Endothelial cell of umbilical vein (primary cell): ENCODE data around the gene KLHL26. TPM values are rescaled to one million over a fixed set of nuclear protein-coding genes. Genes with fewer than 3 reads are reported as not detected.

Experiments
- BruUV-seq: library from RNA; stranded (reverse); fragments of 400-500 nt; replicated peaks from 2 replicates; lab custom pipeline; 2021; lab: Mats Ljungman, UMichigan
- CTCF ChIA-PET: fragments of 300-600, 350-600 bp; sonication (Branson Sonifier 250); formaldehyde crosslinking; loops from one replicate; lab custom pipeline; 2021; ENCODE audit warnings: antibody characterized with exemption, inconsistent platforms; lab: Charles Lee
- POLR2A ChIA-PET: fragments of 300-600, 350-600 bp; sonication (Branson Sonifier 250); formaldehyde crosslinking; loops from one replicate; lab custom pipeline; 2021; ENCODE audit warnings: antibody characterized with exemption, inconsistent platforms; lab: Charles Lee
- DNase-seq: peaks from one replicate; pipeline ENCODE4 v3.0.0-alpha.2; 2011; ENCODE audit warnings: low read depth, low spot score
- FAIRE-seq: peaks from 2 replicates; lab custom pipeline; 2011; peaks lifted over from hg19 to GRCh38; lab: Jason Lieb, UNC
- H2AFZ ChIP-seq: 2 replicates; pipeline ENCODE4 v1.6.0; 2012; ENCODE audit warnings: low read depth, low read length, control low read depth, inconsistent platforms
- H3K27ac ChIP-seq: 2 replicates; pipeline ENCODE4 v1.5.1; 2011; ENCODE audit warnings: low read depth, mild to moderate bottlenecking, control low read depth, low read length, moderate library complexity; ENCODE audit not compliant: insufficient read depth
- H3K27me3 ChIP-seq, 2 experiments: 2 replicates each; pipeline versions ENCODE4 v1.6.0 to v1.6.1; 2011; ENCODE audit warnings: low read length in 2 of 2, mixed read lengths in 1 of 2; ENCODE audit not compliant: control insufficient read depth in 2 of 2, insufficient read depth in 2 of 2
- H3K36me3 ChIP-seq, 2 experiments: 2 replicates in 1 of 2; 3 replicates in 1 of 2; pipeline ENCODE4 v1.5.1; 2011; ENCODE audit warnings: low read length in 2 of 2, mild to moderate bottlenecking in 1 of 2, moderate library complexity in 1 of 2; ENCODE audit not compliant: control insufficient read depth in 2 of 2, insufficient read depth in 2 of 2; ENCODE audit errors: extremely low read depth in 1 of 2
- H3K4me1 ChIP-seq: 3 replicates; pipeline ENCODE4 v1.5.1; 2011; ENCODE audit warnings: mild to moderate bottlenecking, low read length; ENCODE audit not compliant: control insufficient read depth, insufficient read depth; ENCODE audit errors: extremely low read depth
- H3K4me2 ChIP-seq: 2 replicates; pipeline ENCODE4 v1.6.1; 2011; ENCODE audit warnings: low read length, control low read depth, mixed read lengths; ENCODE audit not compliant: insufficient read depth
- H3K4me3 ChIP-seq, 3 experiments: fragments of 200-600 bp in 1 of 3; sonication (generic), shearing (Covaris generic) in 1 of 3; replicated peaks in 1 of 3; 2 replicates each; pipeline ENCODE4 v1.5.1; 2011 to 2016; ENCODE audit warnings: control low read depth in 3 of 3, low read length in 3 of 3, mild to moderate bottlenecking in 2 of 3, inconsistent platforms in 1 of 3, low read depth in 1 of 3, moderate library complexity in 1 of 3; ENCODE audit not compliant: insufficient read depth in 1 of 3
- H3K79me2 ChIP-seq: 2 replicates; pipeline ENCODE4 v1.6.0; 2012; ENCODE audit warnings: low read length, inconsistent platforms; ENCODE audit not compliant: control insufficient read depth, insufficient read depth
- H3K9ac ChIP-seq: replicated peaks from 2 replicates; pipeline ENCODE3; 2011; ENCODE audit warnings: low read length, control low read depth; ENCODE audit not compliant: insufficient read depth; ENCODE audit errors: extremely low read depth
- H3K9me1 ChIP-seq: replicated peaks from 3 replicates; pipeline ENCODE4 v1.6.0; 2011; ENCODE audit warnings: mild to moderate bottlenecking, low read length; ENCODE audit not compliant: control insufficient read depth, insufficient read depth; ENCODE audit errors: extremely low read depth
- H3K9me3 ChIP-seq: replicated peaks from 2 replicates; pipeline ENCODE4 v1.5.1; 2012; ENCODE audit warnings: low read length, inconsistent platforms; ENCODE audit not compliant: control insufficient read depth, insufficient read depth
- H4K20me1 ChIP-seq: replicated peaks from 2 replicates; pipeline ENCODE3; 2011; ENCODE audit warnings: mild to moderate bottlenecking, low read length; ENCODE audit not compliant: control insufficient read depth, insufficient read depth; ENCODE audit errors: extremely low read depth
- EZH2 ChIP-seq: IDR thresholded peaks from 2 replicates; pipeline ENCODE4 v1.6.1; 2012; ENCODE audit warnings: borderline replicate concordance, low read depth, mild to moderate bottlenecking, moderate library complexity, low read length, inconsistent platforms; ENCODE audit not compliant: severe bottlenecking
- FOS ChIP-seq: IDR thresholded peaks from 2 replicates; pipeline ENCODE4 v1.6.1; 2011; ENCODE audit warnings: mild to moderate bottlenecking, low read length, moderate library complexity, borderline replicate concordance; ENCODE audit not compliant: insufficient read depth
- JUN ChIP-seq: IDR thresholded peaks from 2 replicates; pipeline ENCODE4 v1.6.1; 2011; ENCODE audit warnings: borderline replicate concordance, low read depth; ENCODE audit not compliant: insufficient read length, insufficient read depth
- MAX ChIP-seq: IDR thresholded peaks from 2 replicates; pipeline ENCODE4 v1.6.1; 2011; ENCODE audit not compliant: insufficient read depth, insufficient read length
- MYC ChIP-seq: IDR thresholded peaks from one replicate; pipeline ENCODE4 v1.6.1; 2011; ENCODE audit warnings: mild to moderate bottlenecking, low read depth, low read length
- POLR2A ChIP-seq: IDR thresholded peaks from 2 replicates; pipeline ENCODE4 v1.6.1; 2012; ENCODE audit warnings: low read depth, mild to moderate bottlenecking, control low read depth, low read length
- dilution Hi-C: fragments of 300-500 bp; cut with MboI; formaldehyde crosslinking; loops from one replicate; pipeline ENCODE4 v1.15.0; 2019; ENCODE audit warnings: low sequenced_read_pairs; ENCODE audit not compliant: extremely low pct_ligation_motif_present
- intact Hi-C: fragments of 100-400 bp; cut with micrococcal nuclease; formaldehyde crosslinking; loops from one replicate; pipeline ENCODE4 v1.10.0; 2022
- polyA plus RNA-seq, 4 experiments: library from polyadenylated mRNA; depleted of rRNA in 3 of 4; stranded (reverse) in 3 of 4; unstranded in 1 of 4; fragments of >200 nt; gene quantifications; 2 replicates each; pipeline versions ENCODE4 v1.2.1 to v1.2.3, GENCODE V29; 2011 to 2012; ENCODE audit warnings: missing spikeins in 1 of 4
- total RNA-seq: library from RNA; stranded (reverse); gene quantifications from 2 replicates; pipeline ENCODE4 v1.2.3, GENCODE V29; 2021

KLHL26 gene
- total and polyA plus RNA-seq, 2 donors (not counting 3 experiments of a cell fraction or from before 2014, with no cell fraction given), result 2.4 to 6.2 TPM

- no peaks in the 10 kb centered on the region for H3K4me1 ChIP-seq
- H4K20me1 ChIP-seq, result no peaks in the 10 kb centered on the region
- no peak overlapping the region for H3K9ac ChIP-seq
- H3K9me3 ChIP-seq, result no peaks in the 10 kb centered on the region
- POLR2A ChIA-PET, result interaction anchor here (0.5 kb wide), 1 partner anchor 172 kb away, joined by 3 read pairs; no protein-coding TSS in a partner anchor
- no peak for FAIRE-seq
- no peak for TF ChIP-seq MYC
- TF ChIP-seq MAX, result no peak
- TF ChIP-seq POLR2A, result no peak
- TF ChIP-seq FOS, result no peak
- H3K27ac ChIP-seq, result no peak overlapping the region
- no peaks in the 10 kb centered on the region for H3K27me3 ChIP-seq
- H3K4me2 ChIP-seq, result no peak overlapping the region
- CTCF ChIA-PET, result interaction anchor here (0.9 to 1.2 kb wide), 2 partner anchors 11 to 43 kb away, joined by 3 to 4 read pairs; no protein-coding TSS in a partner anchor
- no peak overlapping the region for H2AFZ ChIP-seq
- no peaks in the 10 kb centered on the region for H3K79me2 ChIP-seq
- no peaks in the 10 kb centered on the region for H3K36me3 ChIP-seq
- H3K4me3 ChIP-seq, result no peak overlapping the region
- no peaks in the 10 kb centered on the region for H3K9me1 ChIP-seq
- no TSS peak for BruUV-seq
- dilution Hi-C loops, result no loop called here
- intact Hi-C loops, result no loop called here
- no peak for DNase-seq
These were observed 7.4 kb upstream of the KLHL26 start for GRCh38 chr19:18629166-18630088.

GRCh38 chr19:18633321-18633720 is 3.5 kb upstream of the KLHL26 start:
- CTCF ChIA-PET, result no interaction called here
- dilution Hi-C loops, result no loop called here

More at GRCh38 chr19:18633321-18633720, 3.5 kb upstream of the KLHL26 start:
- no peak for TF ChIP-seq EZH2
- no peak for TF ChIP-seq JUN
- intact Hi-C loops, result no loop called here
- H3K79me2 ChIP-seq, result no peaks in the 10 kb centered on the region
- H3K4me1 ChIP-seq, result peaks cover 4% of the 10 kb centered on the region
- no peak overlapping the region for H3K4me3 ChIP-seq
- no TSS peak for BruUV-seq
- H3K27ac ChIP-seq, result no peak overlapping the region
- POLR2A ChIA-PET, result no interaction called here
- no peaks in the 10 kb centered on the region for H3K9me3 ChIP-seq
- H4K20me1 ChIP-seq, result no peaks in the 10 kb centered on the region
- no peaks in the 10 kb centered on the region for H3K9me1 ChIP-seq
- H2AFZ ChIP-seq, result no peak overlapping the region
- no peak overlapping the region for H3K4me2 ChIP-seq
- H3K9ac ChIP-seq, result no peak overlapping the region
- DNase-seq (no peak), FAIRE-seq (no peak)
- no peaks in the 10 kb centered on the region for H3K27me3 ChIP-seq
- H3K36me3 ChIP-seq, result no peaks in the 10 kb centered on the region
